Erythroblast (primary cell): Measurements from ENCODE around the gene NRF1.

Source experiments
- GATA1 ChIP-seq: IDR thresholded peaks from 2 replicates; pipeline ENCODE4 v1.6.1; 2011; ENCODE audit warnings: low read depth, mild to moderate bottlenecking, control low read depth, low read length, moderate library complexity
- POLR2A ChIP-seq: IDR thresholded peaks from 2 replicates; pipeline ENCODE4 v1.6.1; 2011; ENCODE audit warnings: mild to moderate bottlenecking, low read length

GRCh38 chr7:129803546-129804081 is 192.1 kb downstream of the NRF1 start:
- no peak for TF ChIP-seq GATA1
- no peak for TF ChIP-seq POLR2A
